AG09319 (cell line): ENCODE results near the gene SCFD1.
A peak's percentile ranks its signal among the peaks of the same experiment; 100 is the strongest.
"Not testable (repeated sequence)": the region's sequence is repeated elsewhere in the genome, so short reads cannot be mapped to it uniquely, and the experiment has no call there.

Experiments used
- DNase-seq: peaks from one replicate; pipeline ENCODE4 v3.0.0-alpha.2; 2010; ENCODE audit warnings: low read depth; ENCODE audit errors: extremely low read depth
- CTCF ChIP-seq: IDR thresholded peaks from 2 replicates; pipeline ENCODE4 v1.5.1; 2011; ENCODE audit warnings: low read depth, mild to moderate bottlenecking, inconsistent platforms, low read length, moderate library complexity

Gene SCFD1

DNA sequence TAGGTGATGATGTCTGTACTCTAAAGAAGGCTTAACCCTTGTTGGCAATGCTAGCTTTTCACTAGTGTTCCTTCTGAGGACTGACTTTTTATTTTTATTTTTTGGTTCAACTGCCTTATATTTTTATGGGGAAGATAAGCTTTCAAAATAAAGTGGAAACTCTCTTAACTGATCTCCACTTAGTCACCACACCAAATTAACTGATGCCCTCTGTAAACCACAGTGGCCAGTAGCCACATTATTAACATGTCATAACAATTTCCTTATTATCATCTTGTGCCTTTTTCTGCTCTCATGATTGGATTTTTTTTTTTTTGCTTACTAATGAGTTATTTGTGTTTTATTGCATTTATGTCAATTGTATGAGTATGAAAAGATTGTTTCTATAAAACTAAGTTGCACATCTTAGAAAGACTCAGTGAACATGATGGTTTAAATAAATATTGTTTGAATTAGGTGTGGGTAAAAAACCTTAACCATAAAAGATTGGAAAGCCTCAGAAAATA is 56.9 kb downstream of the SCFD1 start:
- no peak for TF ChIP-seq CTCF
- no peak for DNase-seq

DNA sequence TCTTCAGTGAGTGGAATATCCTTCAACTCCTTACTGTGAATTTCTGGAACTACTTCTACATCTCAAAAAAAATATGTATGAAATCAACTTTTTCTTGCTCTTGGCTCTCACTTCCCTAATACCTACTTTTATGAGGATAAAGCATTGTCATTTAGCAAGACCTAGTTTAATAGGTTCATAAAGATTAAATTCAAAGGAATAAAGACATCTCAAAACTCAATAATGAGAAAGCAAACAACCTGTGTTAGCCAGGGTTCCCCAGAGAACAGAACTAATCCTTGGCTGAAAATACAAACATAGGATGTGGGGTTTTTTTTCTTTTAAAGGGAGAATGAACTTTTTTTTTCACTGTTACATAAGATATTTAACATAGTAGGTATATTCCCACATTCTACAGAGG is 57.9 kb downstream of the SCFD1 start:
- TF ChIP-seq CTCF, result no peak

GRCh38 chr14:30680776-30681175 is 58.7 kb downstream of the SCFD1 start:
- DNase-seq, result not testable (repeated sequence)

More for the DNA sequence above, 57.9 kb downstream of the SCFD1 start:
- no peak for DNase-seq

DNA sequence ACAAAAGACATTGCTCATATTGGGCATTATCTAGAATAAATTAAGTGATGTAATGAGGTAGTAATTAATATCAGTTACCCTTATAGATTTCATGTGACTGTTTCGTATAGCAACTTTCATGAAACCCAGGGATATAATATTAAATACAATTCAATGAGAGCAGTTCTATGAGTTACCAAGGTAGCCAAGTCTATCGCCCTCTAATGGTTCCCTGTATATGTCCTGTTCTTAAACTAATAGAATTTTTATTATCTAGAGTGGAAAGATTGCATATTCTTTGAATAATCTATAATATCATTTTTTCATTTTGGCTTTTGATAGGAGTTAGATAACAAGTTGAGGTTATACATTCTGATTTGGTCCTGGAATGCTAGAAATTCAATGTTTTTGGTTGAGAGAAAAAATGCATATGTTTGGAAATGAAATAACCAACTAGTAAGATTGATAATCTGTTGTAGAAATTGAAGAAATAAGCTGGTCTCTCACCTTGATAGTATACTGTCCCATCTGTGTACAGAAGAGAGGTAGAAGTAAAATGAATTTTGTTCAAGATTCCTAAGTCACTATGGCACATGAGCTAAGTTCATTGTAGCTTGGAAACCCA is 59.7 kb downstream of the SCFD1 start:
- no peak for DNase-seq
- TF ChIP-seq CTCF, result peak; percentile 32

- not testable (repeated sequence) for DNase-seq
Observed at GRCh38 chr14:30690487-30691355, 68.6 kb downstream of the SCFD1 start.

- TF ChIP-seq CTCF, result no peak
- DNase-seq, result no peak
Observed at GRCh38 chr14:30691751-30692398, 69.8 kb downstream of the SCFD1 start.

DNA sequence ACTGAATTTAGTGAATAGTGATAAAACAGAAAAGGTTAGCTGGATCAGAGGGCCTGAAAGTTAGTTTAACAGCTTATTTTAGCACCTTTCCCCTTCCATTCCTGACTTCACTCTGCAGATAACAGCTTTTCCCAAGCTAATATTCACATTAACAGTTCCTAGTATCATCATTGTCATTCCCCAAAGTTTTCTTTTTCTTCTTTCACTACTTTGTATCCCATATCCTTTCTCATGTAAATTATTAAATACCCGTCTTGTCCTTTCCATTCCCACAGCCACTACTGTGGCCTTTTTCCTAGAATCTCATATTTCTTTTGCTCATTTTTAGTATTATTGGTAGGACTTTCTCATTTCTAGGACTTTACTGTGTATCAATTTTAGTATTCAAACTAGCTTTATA is 70.5 kb downstream of the SCFD1 start:
- DNase-seq, result no peak
- TF ChIP-seq CTCF, result no peak

GRCh38 chr14:30698463-30698862 is 76.3 kb downstream of the SCFD1 start:
- DNase-seq, result no peak
- no peak for TF ChIP-seq CTCF
